Activated CD8-positive, alpha-beta memory T cell treated with anti-CD3 and anti-CD28 coated beads, Interleukin-2, amount 50 U/mL, for 24 hours (primary cell): ENCODE measurements around the gene PLA2G5.
"Not testable (repeated sequence)": the region's sequence is repeated elsewhere in the genome, so short reads cannot be mapped to it uniquely, and the experiment has no call there.

Source experiments
- DNase-seq: peaks from one replicate; pipeline ENCODE4 v3.0.0-alpha.2; 2020; ENCODE audit errors: extremely low read depth

Gene PLA2G5

GRCh38 chr1:20117236-20117635, 47.2 kb downstream of the PLA2G5 start:
- no peak for DNase-seq

- DNase-seq: no peak
Measured at GRCh38 chr1:20119347-20119746, 49.4 kb downstream of the PLA2G5 start, which contains the start of gene PLA2G2D. Gene PLA2G2D (minus strand): TSS chr1:20119536. CDS start chr1:20119498, 38 bp downstream.

GRCh38 chr1:20120796-20121195, 50.8 kb downstream of the PLA2G5 start:
- DNase-seq: no peak

- no peak for DNase-seq
Measured at GRCh38 chr1:20123722-20124455, 53.9 kb downstream of the PLA2G5 start.

- no peak for DNase-seq
Measured at GRCh38 chr1:20124456-20125057, 54.6 kb downstream of the PLA2G5 start.

GRCh38 chr1:20125100-20125499, 55.1 kb downstream of the PLA2G5 start:
- no peak for DNase-seq

GRCh38 chr1:20126041-20126805, 56.2 kb downstream of the PLA2G5 start:
- no peak for DNase-seq

- no peak for DNase-seq
Measured at GRCh38 chr1:20126806-20127440, 56.9 kb downstream of the PLA2G5 start.

GRCh38 chr1:20130518-20130917, 60.5 kb downstream of the PLA2G5 start:
- not testable (repeated sequence) for DNase-seq

GRCh38 chr1:20134995-20135394, 65.0 kb downstream of the PLA2G5 start:
- no peak for DNase-seq

GRCh38 chr1:20136249-20136648, 66.3 kb downstream of the PLA2G5 start:
- DNase-seq: no peak

- DNase-seq: no peak
Measured at GRCh38 chr1:20137055-20137454, 67.1 kb downstream of the PLA2G5 start.

GRCh38 chr1:20137604-20138003, 67.6 kb downstream of the PLA2G5 start:
- DNase-seq: no peak

- no peak for DNase-seq
Measured at GRCh38 chr1:20138346-20138745, 68.4 kb downstream of the PLA2G5 start.

GRCh38 chr1:20138961-20139550, 69.1 kb downstream of the PLA2G5 start, which contains the start of gene PLA2G2F:
Gene PLA2G2F (plus strand): TSS chr1:20139323. CDS start chr1:20139428, 105 bp downstream.
- no peak for DNase-seq

- no peak for DNase-seq
Measured at GRCh38 chr1:20139776-20140612, 70.0 kb downstream of the PLA2G5 start.

- DNase-seq: no peak
Measured at GRCh38 chr1:20141001-20141400, 71.0 kb downstream of the PLA2G5 start.

- DNase-seq: no peak
Measured at GRCh38 chr1:20141466-20141865, 71.5 kb downstream of the PLA2G5 start.
